Fibroblast of skin of left biceps (primary cell): Measurements from ENCODE around the gene TBXA2R.
"Not testable (repeated sequence)": the region's sequence is repeated elsewhere in the genome, so short reads cannot be mapped to it uniquely, and the experiment has no call there.

Experiments used
- DNase-seq, 2 experiments: peaks; one replicate each; pipeline ENCODE4 v3.0.0-alpha.2; 2013; ENCODE audit warnings: low read depth in 2 of 2

Gene TBXA2R

DNA sequence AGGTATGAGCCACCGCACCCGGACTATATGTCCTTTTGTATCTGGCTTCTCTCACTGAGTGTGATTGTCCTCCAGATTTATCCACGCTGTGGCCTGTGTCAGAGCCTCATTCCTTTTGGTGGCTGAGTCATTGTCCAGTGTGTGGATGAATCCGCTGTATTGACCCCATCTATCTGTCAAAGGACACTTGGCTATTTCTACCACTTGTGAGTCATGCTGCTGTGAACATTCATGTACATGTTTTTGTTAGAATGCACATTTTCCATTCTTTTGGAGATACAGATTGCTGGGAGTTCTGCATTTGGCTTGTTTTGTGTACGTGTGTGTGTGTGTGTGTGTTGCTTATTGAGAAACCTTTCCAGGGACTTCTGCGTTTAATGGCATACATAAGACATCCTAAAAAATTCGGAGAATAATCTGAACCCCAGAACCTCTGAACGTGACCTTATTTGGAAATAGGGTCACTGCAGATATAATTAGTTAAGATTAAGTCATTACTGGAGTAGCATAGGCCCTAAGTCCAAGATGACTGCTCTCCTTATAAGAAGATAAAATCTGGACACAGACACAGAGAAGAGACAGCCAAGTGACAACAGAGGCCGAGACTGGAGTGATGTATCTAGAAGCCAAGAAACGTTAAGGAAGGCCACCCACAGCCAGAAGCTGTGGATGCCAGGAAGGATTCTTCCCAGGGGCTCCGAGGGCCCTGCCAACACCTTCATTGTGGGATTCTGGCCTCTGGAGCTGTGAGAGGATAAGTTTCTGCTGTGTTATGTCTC, 26.3 kb downstream of the TBXA2R start:
- peak; percentile 39 to 46 for DNase-seq

GRCh38 chr19:3578390-3578789, 28.3 kb downstream of the TBXA2R start:
- DNase-seq: no peak

GRCh38 chr19:3577723-3578344, 28.8 kb downstream of the TBXA2R start:
- no peak for DNase-seq

GRCh38 chr19:3576696-3577443, 29.8 kb downstream of the TBXA2R start:
- DNase-seq: no peak

GRCh38 chr19:3575949-3576673, 30.6 kb downstream of the TBXA2R start:
- DNase-seq: no peak

- no peak for DNase-seq
These were observed 31.4 kb downstream of the TBXA2R start for GRCh38 chr19:3575260-3575741.

GRCh38 chr19:3573858-3574637, 32.6 kb downstream of the TBXA2R start:
- peak; percentile 62 to 65 for DNase-seq

- DNase-seq: no peak
These were observed 33.4 kb downstream of the TBXA2R start for GRCh38 chr19:3573162-3573857.

GRCh38 chr19:3572855-3573161, 33.9 kb downstream of the TBXA2R start, which contains the start of gene HMG20B:
HMG20B (plus strand) TSS chr19:3572944; CDS start chr19:3573310, 366 bp downstream.
- no peak for DNase-seq

DNA sequence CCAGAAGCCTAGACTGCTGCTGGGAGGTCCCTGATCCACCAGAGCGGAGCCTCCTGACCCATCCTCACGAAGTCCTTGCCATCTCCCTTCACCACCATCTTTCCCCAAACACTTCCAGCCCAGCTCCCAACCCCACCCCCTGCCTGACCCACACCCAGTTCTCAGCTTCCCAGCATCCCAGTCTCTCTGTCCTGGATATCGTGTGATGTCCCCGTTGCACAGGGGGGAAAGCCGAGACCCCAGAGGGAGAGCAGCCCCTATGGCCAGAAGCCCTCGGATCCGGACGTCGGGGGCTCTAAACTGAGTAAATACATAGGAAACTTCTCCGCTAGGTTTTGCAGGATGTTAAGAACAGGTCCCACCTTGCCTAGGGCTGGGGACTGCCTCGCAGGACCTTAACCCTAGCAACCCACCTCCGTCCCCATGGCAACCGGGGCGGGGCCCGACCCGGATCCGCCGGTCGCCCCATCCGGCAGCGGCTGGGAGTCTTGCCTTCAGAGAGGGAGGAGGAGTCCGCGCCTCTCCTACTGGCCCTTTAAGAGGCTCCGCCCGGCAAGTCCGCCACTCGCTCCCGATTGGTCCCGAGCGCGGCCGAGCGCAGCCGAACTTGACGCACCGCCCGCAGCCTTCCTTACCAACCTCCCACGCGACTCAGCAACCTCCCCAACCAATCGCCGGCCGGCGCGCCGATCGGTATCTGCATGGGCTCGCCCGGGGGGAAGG, 34.4 kb downstream of the TBXA2R start:
- DNase-seq: peak; percentile 99

GRCh38 chr19:3570606-3571011, 36.1 kb downstream of the TBXA2R start:
- DNase-seq: no peak

DNA sequence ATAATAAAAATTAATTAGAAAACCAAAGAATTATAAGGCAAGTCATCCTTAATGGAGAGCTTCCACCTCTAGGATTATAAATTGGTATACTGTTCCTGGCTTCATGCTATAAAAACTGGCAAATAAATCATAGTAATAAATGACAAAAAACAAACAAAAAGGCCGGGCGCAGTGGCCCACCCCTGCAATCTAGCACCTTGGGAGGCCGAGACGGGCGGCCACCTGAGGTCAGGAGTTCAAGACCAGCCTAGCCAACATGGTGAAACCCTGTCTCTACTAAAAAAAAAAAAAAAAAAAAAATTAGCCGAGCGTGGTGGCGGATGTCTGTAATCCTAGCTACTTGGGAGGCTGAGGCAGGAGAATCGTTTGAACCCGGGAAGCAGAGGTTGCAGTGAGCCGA, 36.6 kb downstream of the TBXA2R start:
- not testable (repeated sequence) for DNase-seq

GRCh38 chr19:3565139-3565538, 41.5 kb downstream of the TBXA2R start:
- no peak for DNase-seq

- DNase-seq: no peak
These were observed 42.8 kb downstream of the TBXA2R start for GRCh38 chr19:3563709-3564524.

GRCh38 chr19:3557461-3558248, 49.0 kb downstream of the TBXA2R start, which contains the start of gene MFSD12:
MFSD12 (minus strand) TSS chr19:3557586; CDS start chr19:3557403, 183 bp downstream.
- peak; percentile 69 to 74 for DNase-seq

DNA sequence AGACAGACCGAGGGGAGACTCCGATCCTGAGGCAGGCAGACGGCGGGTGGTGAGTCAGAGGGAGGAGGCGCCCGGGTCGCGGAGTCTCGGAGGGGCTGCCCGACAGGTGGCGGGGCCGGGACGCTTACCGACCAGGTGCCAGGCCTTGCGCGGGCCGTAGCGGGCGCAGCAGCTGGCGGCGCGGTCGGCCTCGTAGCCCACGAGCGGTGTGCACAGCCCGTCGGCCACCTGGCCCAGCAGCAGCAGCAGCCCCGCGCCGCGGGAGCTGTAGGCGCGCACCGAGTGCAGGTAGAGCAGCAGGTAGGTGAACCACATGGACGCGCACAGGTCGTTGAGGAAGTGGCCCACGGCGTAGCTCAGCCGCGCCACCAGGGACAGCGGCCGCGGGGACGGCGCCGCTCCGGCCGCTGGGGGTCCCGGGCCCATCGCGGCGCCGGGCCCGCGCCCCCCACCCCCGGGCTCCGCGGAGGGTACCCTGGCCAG, 49.7 kb downstream of the TBXA2R start:
- DNase-seq: no peak

GRCh38 chr19:3556423-3556977, 50.2 kb downstream of the TBXA2R start:
- no peak for DNase-seq
